NCI-H82 treated with DMSO at 0.1 percent for 48 hours (cell line): ENCODE measurements around the gene GAL3ST3.
"Not testable (repeated sequence)": the region's sequence is repeated elsewhere in the genome, so short reads cannot be mapped to it uniquely, and the experiment has no call there.

Source experiments
- DNase-seq: peaks from one replicate; lab custom pipeline; 2025; ENCODE audit not compliant: unreplicated experiment; lab: John Stamatoyannopoulos, UW

The GAL3ST3 gene

GRCh38 chr11:66045177-66045639 lies 3.8 kb downstream of the GAL3ST3 start:
- DNase-seq = peak; percentile 32

- no peak for DNase-seq
These were observed 4.2 kb downstream of the GAL3ST3 start for GRCh38 chr11:66044757-66045156.

GRCh38 chr11:66042996-66043906 lies 5.7 kb downstream of the GAL3ST3 start:
- DNase-seq = no peak

GRCh38 chr11:66042227-66042995 lies 6.5 kb downstream of the GAL3ST3 start:
- DNase-seq = no peak

- no peak for DNase-seq
These were observed 9.2 kb downstream of the GAL3ST3 start for GRCh38 chr11:66039765-66040164.

GRCh38 chr11:66037327-66037726 lies 11.6 kb downstream of the GAL3ST3 start:
- no peak for DNase-seq

- no peak for DNase-seq
These were observed 12.6 kb downstream of the GAL3ST3 start for GRCh38 chr11:66036334-66036710.

- DNase-seq = no peak
These were observed 13.2 kb downstream of the GAL3ST3 start for GRCh38 chr11:66035653-66036333.

GRCh38 chr11:66032957-66033735 lies 15.8 kb downstream of the GAL3ST3 start:
- DNase-seq = no peak

GRCh38 chr11:66026017-66026529 lies 22.9 kb downstream of the GAL3ST3 start, which contains the start of gene CATSPER1:
Gene CATSPER1, minus strand, starts transcription at chr11:66026479. Its CDS starts 100 bp downstream, at chr11:66026379.
- DNase-seq = no peak

GRCh38 chr11:66023186-66023440 lies 25.8 kb downstream of the GAL3ST3 start:
- not testable (repeated sequence) for DNase-seq

- peak; percentile 27 for DNase-seq
These were observed 26.4 kb downstream of the GAL3ST3 start for GRCh38 chr11:66022401-66023185.

- no peak for DNase-seq
These were observed 28.2 kb downstream of the GAL3ST3 start for GRCh38 chr11:66020618-66021357.

GRCh38 chr11:66020212-66020611 lies 28.7 kb downstream of the GAL3ST3 start:
- DNase-seq = no peak

- DNase-seq = no peak
These were observed 31.6 kb downstream of the GAL3ST3 start for GRCh38 chr11:66017321-66017720.

- DNase-seq = no peak
These were observed 32.2 kb downstream of the GAL3ST3 start for GRCh38 chr11:66016793-66017177.

GRCh38 chr11:66015936-66016792 lies 32.8 kb downstream of the GAL3ST3 start:
- no peak for DNase-seq

GRCh38 chr11:66015454-66015881 lies 33.5 kb downstream of the GAL3ST3 start:
- no peak for DNase-seq
